ENCODE data around the gene INPP5E.

GRCh38 chr9:136426787-136427186 is 12.9 kb downstream of the INPP5E start:
- no peak for TF ChIP-seq ZFX (IDR thresholded peaks at IDR 0.05; ENCODE audit: borderline replicate concordance)
- TF ChIP-seq CTCF (IDR thresholded peaks at IDR 0.05), result no peak
